A673 (cell line): Measurements from ENCODE around the gene MIER2. TPM values are rescaled to one million over a fixed set of nuclear protein-coding genes. Genes with fewer than 3 reads are reported as not detected.

Experiments used
- BruUV-seq: library from RNA; stranded (reverse); fragments of 400-500 nt; replicated peaks from 2 replicates; lab custom pipeline; 2021; lab: Mats Ljungman, UMichigan
- CTCF ChIA-PET: fragments of 300-600 bp; sonication (Branson Sonifier 250); formaldehyde crosslinking; loops from one replicate; lab custom pipeline; 2022; ENCODE audit warnings: antibody characterized with exemption; lab: Charles Lee
- POLR2A ChIA-PET: fragments of 300-600 bp; sonication (Branson Sonifier 250); formaldehyde crosslinking; loops from one replicate; lab custom pipeline; 2022; ENCODE audit warnings: antibody characterized with exemption; ENCODE audit not compliant: low non-redundant PET; lab: Charles Lee
- DNase-seq: peaks from one replicate; pipeline ENCODE4 v3.0.0-alpha.2; 2015; ENCODE audit warnings: low spot score
- H3K27ac ChIP-seq: fragments of 200-600 bp; sonication (generic); 2 replicates; pipeline ENCODE4 v1.5.1; 2016; ENCODE audit warnings: mixed run types, low read depth, mild to moderate bottlenecking, mixed read lengths, antibody characterized with exemption, low read length; ENCODE audit not compliant: poor library complexity, severe bottlenecking
- H3K27me3 ChIP-seq: fragments of 200-600 bp; sonication (generic); replicated peaks from 2 replicates; pipeline ENCODE4 v1.6.1; 2017; ENCODE audit warnings: mixed run types, low read depth, mild to moderate bottlenecking, mixed read lengths, antibody characterized with exemption, low read length; ENCODE audit not compliant: insufficient read depth, poor library complexity
- H3K36me3 ChIP-seq: fragments of 200-600 bp; sonication (generic); 2 replicates; pipeline ENCODE4 v1.6.1; 2016; ENCODE audit warnings: mixed run types, mild to moderate bottlenecking, mixed read lengths, antibody characterized with exemption, low read length; ENCODE audit not compliant: insufficient read depth, poor library complexity, severe bottlenecking
- H3K4me1 ChIP-seq: fragments of 200-600 bp; sonication (generic); 2 replicates; pipeline ENCODE4 v1.6.1; 2017; ENCODE audit warnings: mixed run types, mild to moderate bottlenecking, mixed read lengths, antibody characterized with exemption, low read length; ENCODE audit not compliant: insufficient read depth, poor library complexity, severe bottlenecking
- H3K4me3 ChIP-seq: fragments of 200-600 bp; sonication (generic); 2 replicates; pipeline ENCODE4 v1.5.1; 2016; ENCODE audit warnings: low read depth, mixed run types, mild to moderate bottlenecking, mixed read lengths, low read length; ENCODE audit not compliant: poor library complexity, severe bottlenecking
- H3K9me3 ChIP-seq: fragments of 200-600 bp; sonication (generic); 2 replicates; pipeline ENCODE4 v1.6.1; 2016; ENCODE audit warnings: mixed run types, low read depth, mild to moderate bottlenecking, mixed read lengths, antibody characterized with exemption, low read length; ENCODE audit not compliant: poor library complexity, severe bottlenecking
- CTCF ChIP-seq: fragments of 300-800, 200-600 bp; sonication (generic); conservative IDR thresholded peaks from 2 replicates; pipeline ENCODE4 v1.5.1; 2017; ENCODE audit warnings: low read depth, mild to moderate bottlenecking, antibody characterized with exemption, low read length, moderate library complexity, mixed read lengths
- EZH2 ChIP-seq: fragments of 200-600 bp; sonication (generic); IDR thresholded peaks from 2 replicates; pipeline ENCODE4 v1.6.1; 2017; ENCODE audit warnings: borderline replicate concordance, low read depth, mild to moderate bottlenecking, mixed read lengths, antibody characterized with exemption, low read length; ENCODE audit not compliant: poor library complexity, severe bottlenecking
- intact Hi-C: fragments of 100-400 bp; cut with micrococcal nuclease; formaldehyde crosslinking; loops from one replicate; pipeline ENCODE4 v1.10.0; 2022; ENCODE audit not compliant: unreplicated experiment
- total RNA-seq: library from RNA; stranded (reverse); gene quantifications from 2 replicates; pipeline ENCODE4 v1.2.3, GENCODE V29; 2021

MIER2 gene
- total RNA-seq, 1 experiment from 2014 or later, result 47.8 TPM

DNA sequence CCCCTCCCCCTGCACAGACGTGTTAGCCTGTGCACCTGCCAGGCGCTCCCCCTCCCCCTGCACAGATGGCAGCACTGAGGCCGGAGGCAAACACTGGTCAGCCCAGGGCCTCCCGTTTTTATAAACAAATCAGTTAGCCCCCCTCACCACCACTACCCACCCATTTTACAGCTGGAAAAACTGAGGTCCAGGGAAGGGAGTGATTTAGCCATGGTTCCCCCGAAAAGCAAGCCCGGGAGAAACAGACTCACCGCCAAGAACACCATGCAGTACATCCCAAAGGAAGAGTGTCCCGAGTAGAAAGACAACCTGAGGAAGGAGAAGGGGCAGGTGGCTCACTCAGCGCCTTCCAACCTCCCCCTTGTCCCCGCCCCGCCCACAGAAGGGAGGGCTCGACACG, 62.1 kb downstream of the MIER2 start:
- Histone ChIP-seq H3K4me3 (no peak overlapping the region), H3K36me3 (no peaks in the 10 kb centered on the region), H3K27me3 (peaks cover 12% of the 10 kb centered on the region), H3K27ac (no peak overlapping the region), H3K4me1 (no peaks in the 10 kb centered on the region), H3K9me3 (no peaks in the 10 kb centered on the region)
- intact Hi-C loops, result no loop called here
- BruUV-seq, result no TSS peak
- ChIA-PET CTCF (no interaction called here), POLR2A (no interaction called here)
- DNase-seq, result no peak
- TF ChIP-seq CTCF, result no peak
- no peak for TF ChIP-seq EZH2

GRCh38 chr19:281992-282391, 62.6 kb downstream of the MIER2 start:
- POLR2A ChIA-PET, result no interaction called here
- intact Hi-C loops, result no loop called here
- CTCF ChIA-PET, result no interaction called here

DNA sequence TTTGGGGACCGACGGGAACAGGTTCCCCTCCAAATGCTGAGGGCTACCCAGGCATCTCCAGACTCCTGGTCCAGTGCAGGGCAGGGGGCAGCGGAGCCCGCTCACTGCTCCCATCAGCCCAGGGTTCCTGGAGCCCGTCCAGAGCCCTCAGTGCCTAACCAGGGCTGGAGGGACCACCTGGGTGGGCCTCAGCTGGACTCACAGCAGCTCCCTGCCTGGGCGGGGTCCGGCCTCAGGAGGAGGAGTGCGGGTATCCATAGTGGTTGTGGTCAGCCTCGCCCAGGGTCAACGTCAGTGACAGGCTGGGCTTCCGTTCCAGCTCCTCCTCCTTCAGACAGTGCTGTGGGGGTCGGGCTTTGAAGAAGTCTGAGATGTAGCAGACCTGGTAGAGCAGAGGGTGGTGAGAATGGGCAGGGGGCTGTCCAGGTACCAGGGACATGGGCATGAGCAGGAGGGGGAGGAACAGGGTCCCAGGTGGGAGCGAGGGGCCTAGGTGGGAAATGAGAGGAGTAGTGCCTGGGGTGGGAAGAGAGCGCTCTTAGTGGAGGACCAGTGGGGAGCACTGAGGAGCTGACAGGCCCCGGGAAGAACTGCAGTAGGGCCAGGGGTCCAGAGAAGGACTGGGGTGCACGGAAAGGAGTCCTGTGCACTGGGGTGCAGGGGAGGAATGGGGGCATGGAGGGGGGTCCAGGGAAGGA, 63.3 kb downstream of the MIER2 start:
- no peaks in the 10 kb centered on the region for H3K9me3 ChIP-seq
- CTCF ChIA-PET, result no interaction called here
- DNase-seq, result no peak
- no peak overlapping the region for H3K4me3 ChIP-seq
- POLR2A ChIA-PET, result no interaction called here
- TF ChIP-seq CTCF (no peak), EZH2 (no peak)
- intact Hi-C loops, result no loop called here
- no peaks in the 10 kb centered on the region for H3K4me1 ChIP-seq
- H3K27ac ChIP-seq, result no peak overlapping the region
- H3K27me3 ChIP-seq, result peaks cover 24% of the 10 kb centered on the region
- BruUV-seq, result no TSS peak
- H3K36me3 ChIP-seq, result no peaks in the 10 kb centered on the region

More at GRCh38 chr19:281992-282391, 62.6 kb downstream of the MIER2 start:
- Histone ChIP-seq H3K36me3 (no peaks in the 10 kb centered on the region), H3K4me1 (no peaks in the 10 kb centered on the region), H3K9me3 (no peaks in the 10 kb centered on the region), H3K4me3 (no peak overlapping the region), H3K27ac (no peak overlapping the region), H3K27me3 (peaks cover 17% of the 10 kb centered on the region)
- no peak for TF ChIP-seq CTCF
- TF ChIP-seq EZH2, result no peak
- DNase-seq, result no peak
- BruUV-seq, result no TSS peak
